ENCODE data around the gene GH1. TPM values are rescaled to one million over a fixed set of nuclear protein-coding genes. Genes with fewer than 3 reads are reported as not detected.
"Not testable (repeated sequence)": the region's sequence is repeated elsewhere in the genome, so short reads cannot be mapped to it uniquely, and the experiment has no call there.

GH1 gene
- polyA plus RNA-seq, 1 experiment = not detected

- no peak for TF ChIP-seq CTCF (IDR thresholded peaks at IDR 0.05; ENCODE audit: insufficient read depth, low read depth, low read length)
- H3K36me3 ChIP-seq (ENCODE audit: control insufficient read depth, insufficient read depth, low read length) = no peaks in the 10 kb centered on the region
- ChIA-PET CTCF (interaction anchor here (1.9 to 7.5 kb wide), 2 partner anchors 10 to 113 kb away, joined by 5 to 139 read pairs; no protein-coding TSS in a partner anchor), POLR2A (no interaction called here)
- no peak overlapping the region for H3K4me3 ChIP-seq (ENCODE audit: low read depth, low read length)
- no peak for DNase-seq (ENCODE audit: low read depth)
- peaks cover 12% of the 10 kb centered on the region for H3K27me3 ChIP-seq (ENCODE audit: control insufficient read depth, insufficient read depth, low read length)
These were observed 4.2 kb downstream of the GH1 start for GRCh38 chr17:63914471-63914870.

DNA sequence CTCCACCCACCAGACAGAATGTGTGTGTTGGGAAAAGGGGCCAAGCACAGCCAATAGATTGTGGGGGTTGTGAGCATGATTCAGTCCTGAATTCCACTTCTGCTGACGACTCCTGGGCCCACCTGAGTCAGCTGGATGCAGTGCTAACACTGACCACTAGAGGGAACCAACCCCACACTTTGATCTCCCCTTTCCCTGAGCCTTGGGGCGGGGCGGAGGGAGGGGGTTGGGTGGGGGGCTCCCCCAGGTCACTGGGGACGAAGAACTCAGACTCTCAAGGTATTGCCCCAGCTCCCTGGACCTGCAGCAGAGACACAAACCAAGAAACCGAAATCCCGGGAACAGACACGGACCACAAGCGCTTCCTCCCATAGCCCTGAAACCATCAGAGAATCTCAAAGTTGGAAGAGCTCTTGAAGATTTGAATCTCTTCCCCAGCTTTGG, 7.0 kb downstream of the GH1 start:
- Histone ChIP-seq H3K36me3 (ENCODE audit: control insufficient read depth, insufficient read depth, low read length) (no peaks in the 10 kb centered on the region), H3K4me3 (ENCODE audit: low read depth, low read length) (no peak overlapping the region), H3K27me3 (ENCODE audit: control insufficient read depth, insufficient read depth, low read length) (peaks cover 10% of the 10 kb centered on the region)
- POLR2A ChIA-PET = no interaction called here
- CTCF ChIA-PET = interaction anchor here (0.6 to 4.0 kb wide), 28 partner anchors 8 to 239 kb away, joined by 3 to 27 read pairs (median 5); partner anchors contain the start of genes ERN1 and ICAM2
- TF ChIP-seq CTCF (IDR thresholded peaks at IDR 0.05; ENCODE audit: insufficient read depth, low read depth, low read length) = peak; percentile 72
- DNase-seq (ENCODE audit: low read depth) = no peak

GRCh38 chr17:63911041-63911635, 7.5 kb downstream of the GH1 start, which contains the start of gene CSHL1:
Gene CSHL1, minus strand, starts transcription at chr17:63911258. Its CDS starts 62 bp downstream, at chr17:63911196.
- H3K4me3 ChIP-seq (ENCODE audit: low read depth, low read length) = no peak within 1 kb of the TSS
- POLR2A ChIA-PET = no interaction called here
- no peak for DNase-seq (ENCODE audit: low read depth)
- CTCF ChIA-PET = interaction anchor here (0.6 to 4.0 kb wide), 27 partner anchors 8 to 226 kb away, joined by 3 to 27 read pairs (median 7); partner anchors contain the start of genes ERN1 and ICAM2
- TF ChIP-seq CTCF (IDR thresholded peaks at IDR 0.05; ENCODE audit: insufficient read depth, low read depth, low read length) = no peak
- H3K36me3 ChIP-seq (ENCODE audit: control insufficient read depth, insufficient read depth, low read length) = no peaks in the 10 kb centered on the region
- peaks cover 10% of the 10 kb centered on the region for H3K27me3 ChIP-seq (ENCODE audit: control insufficient read depth, insufficient read depth, low read length)

DNA sequence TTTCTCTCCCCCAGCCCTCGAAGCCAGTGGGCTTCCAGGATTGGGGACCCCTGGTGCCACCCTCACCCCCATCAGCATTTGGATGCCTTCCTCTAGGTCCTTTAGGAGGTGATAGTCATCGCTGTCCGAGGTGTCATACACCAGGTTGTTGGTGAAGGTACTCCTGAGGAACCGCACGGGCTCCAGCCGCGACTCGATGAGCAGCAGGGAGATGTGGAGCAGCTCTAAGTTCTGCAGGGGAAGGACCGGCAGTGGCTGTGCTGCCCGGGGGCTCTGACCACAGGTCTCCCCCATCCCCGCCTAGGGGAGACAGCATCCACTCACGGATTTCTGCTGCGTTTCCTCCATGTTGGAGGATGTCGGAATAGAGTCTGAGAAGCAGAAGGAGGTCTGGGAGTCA, 8.5 kb downstream of the GH1 start:
- POLR2A ChIA-PET = no interaction called here
- Histone ChIP-seq H3K4me3 (ENCODE audit: low read depth, low read length) (no peak overlapping the region), H3K36me3 (ENCODE audit: control insufficient read depth, insufficient read depth, low read length) (no peaks in the 10 kb centered on the region), H3K27me3 (ENCODE audit: control insufficient read depth, insufficient read depth, low read length) (peaks cover 10% of the 10 kb centered on the region)
- TF ChIP-seq CTCF (IDR thresholded peaks at IDR 0.05; ENCODE audit: insufficient read depth, low read depth, low read length) = no peak
- no peak for DNase-seq (ENCODE audit: low read depth)
- CTCF ChIA-PET = interaction anchor here (0.6 to 4.0 kb wide), 12 partner anchors 7 to 368 kb away, joined by 3 to 27 read pairs (median 11); partner anchors contain the start of genes ERN1 and ICAM2

- POLR2A ChIA-PET = not testable (repeated sequence)
- CTCF ChIA-PET = interaction anchor here (0.6 to 8.5 kb wide), 6 partner anchors 6 to 116 kb away, joined by 3 to 53 read pairs (median 10); partner anchors contain the start of gene GH1
These were observed 9.1 kb downstream of the GH1 start for GRCh38 chr17:63909586-63909985.

More at GRCh38 chr17:63909586-63909985, 9.1 kb downstream of the GH1 start:
- DNase-seq (ENCODE audit: low read depth); H3K4me3 ChIP-seq (ENCODE audit: low read depth, low read length); H3K27me3 ChIP-seq (ENCODE audit: control insufficient read depth, insufficient read depth, low read length); H3K36me3 ChIP-seq (ENCODE audit: control insufficient read depth, insufficient read depth, low read length): not testable (repeated sequence)
